Measurements from ENCODE around the gene COX7C.

COX7C gene

DNA sequence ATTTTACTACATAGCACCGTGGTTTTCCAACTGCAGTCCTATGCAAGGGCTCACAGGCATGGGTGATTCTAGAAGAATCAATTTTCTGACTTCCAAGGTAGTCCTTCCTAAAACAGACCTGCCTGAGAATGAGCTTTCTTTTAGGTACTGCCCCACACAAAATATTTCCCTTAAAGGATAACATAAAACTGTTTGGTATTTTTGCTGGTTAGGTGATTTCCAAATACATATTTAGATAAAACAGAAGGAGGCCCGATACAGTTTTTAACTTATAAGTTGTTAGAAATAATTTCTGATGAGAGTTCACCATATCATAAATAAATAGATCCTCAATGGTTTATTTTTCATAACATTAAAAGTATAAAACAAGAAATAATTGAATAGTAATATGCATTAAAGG, 46.4 kb downstream of the COX7C start:
- DNase-seq (ENCODE audit: low read depth in 3 of 3), result no peak

GRCh38 chr5:86665984-86666760, 48.4 kb downstream of the COX7C start:
- no peak for DNase-seq (ENCODE audit: low read depth in 3 of 3)

GRCh38 chr5:86666981-86667380, 49.2 kb downstream of the COX7C start:
- no peak for DNase-seq (ENCODE audit: low read depth in 3 of 3)
